HuH-7.5 (cell line): Measurements from ENCODE around the gene BCL10.

Source experiments
- DNase-seq: peaks from one replicate; pipeline ENCODE4 v3.0.0; 2011; ENCODE audit warnings: low spot score

The BCL10 gene

DNA sequence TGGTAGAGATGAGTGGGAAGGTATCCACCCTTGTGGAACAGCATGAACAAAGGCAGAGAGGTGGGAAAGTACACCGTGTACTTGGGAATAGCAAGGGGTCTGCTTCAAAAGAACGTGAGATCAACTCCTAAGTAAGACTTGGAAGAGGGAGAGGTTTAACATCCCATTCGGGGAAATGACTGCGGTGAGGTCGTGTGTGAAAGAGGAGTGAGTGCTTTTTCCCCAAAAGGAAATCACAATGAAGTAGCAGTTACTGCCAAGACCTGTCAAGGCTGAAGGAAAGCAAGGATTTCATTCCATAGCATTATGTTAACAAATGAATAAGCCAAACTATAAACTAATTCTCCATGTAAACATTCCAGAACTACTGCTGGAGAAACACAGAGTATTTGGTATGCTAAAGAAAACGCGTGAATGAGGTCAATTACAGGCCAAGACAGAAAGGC lies 55.7 kb downstream of the BCL10 start:
- DNase-seq: no peak

DNA sequence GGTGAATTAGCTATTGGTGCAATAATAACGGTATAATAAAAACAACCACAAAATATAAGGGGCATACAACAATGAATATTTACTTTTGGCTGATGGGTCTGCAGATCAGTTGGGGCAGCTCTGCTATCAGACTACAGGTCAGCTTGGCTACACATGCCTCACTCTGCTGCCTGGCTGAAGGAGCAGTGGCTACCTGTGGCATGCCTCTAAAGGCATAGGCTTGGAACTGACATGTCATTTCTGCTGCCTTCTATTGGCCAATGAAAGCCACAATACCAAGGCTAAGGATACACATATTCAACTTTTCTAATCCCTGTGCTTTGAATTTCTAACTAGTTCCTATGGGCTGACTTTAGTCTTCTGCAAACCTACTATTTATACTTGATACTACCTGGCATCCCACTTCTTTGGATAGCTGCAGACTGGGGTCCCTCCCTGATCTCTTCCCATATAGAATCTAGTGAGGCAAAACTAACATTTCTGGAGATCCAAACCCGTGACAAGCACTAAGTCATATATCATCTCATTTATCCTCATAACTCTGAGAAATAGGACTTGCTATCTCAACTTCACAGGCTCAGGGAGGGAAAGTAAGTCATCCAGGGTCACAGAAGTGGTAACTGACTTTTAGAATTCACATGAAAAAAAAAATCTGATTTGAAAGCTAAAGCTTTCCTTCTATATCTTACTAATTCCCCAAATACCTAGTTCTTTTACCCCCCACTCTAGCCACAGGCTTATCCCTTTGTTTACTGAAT lies 56.4 kb downstream of the BCL10 start:
- DNase-seq: no peak

DNA sequence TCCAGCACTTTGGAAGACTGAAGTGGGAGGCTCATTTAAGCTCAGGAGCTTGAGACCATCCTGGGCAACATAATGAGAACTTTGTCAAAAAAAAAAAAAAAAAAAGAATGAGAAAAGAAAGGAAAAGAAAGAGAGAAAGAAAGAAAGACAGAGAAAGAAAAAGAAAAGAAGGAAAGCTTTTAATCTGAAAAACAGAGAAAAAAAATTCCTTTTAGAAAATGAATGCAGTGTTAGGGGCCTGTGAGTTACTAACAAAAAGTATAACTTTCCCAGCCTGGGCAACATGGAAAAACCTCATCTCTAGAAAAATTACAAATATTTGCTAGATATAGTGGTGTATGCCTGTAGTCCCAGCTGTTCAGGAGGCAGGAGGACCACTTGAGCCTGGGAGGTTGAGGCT lies 59.7 kb downstream of the BCL10 start:
- no peak for DNase-seq
